GM12878 (cell line): Measurements from ENCODE around the gene DSC3. TPM values are rescaled to one million over a fixed set of nuclear protein-coding genes. Genes with fewer than 3 reads are reported as not detected.

Source experiments
- ATAC-seq: fragments of 200-7000 bp; cut with Tn5 transposase; 3 replicates; pipeline ENCODE4 v1.9.1; 2020; ENCODE audit warnings: mild to moderate bottlenecking, moderate library complexity
- Bru-seq: library from RNA; stranded (reverse); fragments of 400-500 nt; gene quantifications from one replicate; lab custom pipeline; 2021; lab: Mats Ljungman, UMichigan
- BruChase-seq, 2 experiments: library from RNA; stranded (reverse); fragments of 400-500 nt; gene quantifications; one replicate each; lab custom pipeline; 2021; lab: Mats Ljungman, UMichigan
- BruUV-seq: library from RNA; stranded (reverse); fragments of 400-500 nt; replicated peaks from 2 replicates; lab custom pipeline; 2021; lab: Mats Ljungman, UMichigan
- CTCF ChIA-PET: fragments of 300-600 bp; sonication (Branson Sonifier 250); formaldehyde crosslinking; extraction: SDS; loops from one replicate; lab custom pipeline; 2021; ENCODE audit warnings: inconsistent platforms; lab: Yijun Ruan, JAX
- POLR2A ChIA-PET: fragments of 350-600 bp; formaldehyde crosslinking; extraction: SDS; loops from one replicate; lab custom pipeline; 2021; ENCODE audit warnings: inconsistent platforms; lab: Charles Lee
- RAD21 ChIA-PET: fragments of 300-600 bp; sonication (Branson Sonifier 250); formaldehyde crosslinking; loops from one replicate; lab custom pipeline; 2023; ENCODE audit warnings: antibody characterized with exemption; ENCODE audit not compliant: unreplicated experiment; lab: Charles Lee
- SMC1A ChIA-PET: fragments of 300-600 bp; sonication (Branson Sonifier 250); formaldehyde crosslinking; loops from one replicate; lab custom pipeline; 2023; ENCODE audit not compliant: unreplicated experiment, uncharacterized antibody; lab: Charles Lee
- DNase-seq: peaks from one replicate; pipeline ENCODE4 v3.0.0-alpha.2; 2011; ENCODE audit warnings: low read depth, low spot score
- FAIRE-seq: peaks from 3 replicates; lab custom pipeline; 2011; peaks lifted over from hg19 to GRCh38; lab: Jason Lieb, UNC
- H2AFZ ChIP-seq: 2 replicates; pipeline ENCODE4 v1.6.0; 2011; ENCODE audit warnings: low read depth, low read length, control low read depth; ENCODE audit not compliant: control insufficient read depth
- H3K27ac ChIP-seq: 2 replicates; pipeline ENCODE4 v1.5.1; 2011; ENCODE audit warnings: control low read depth; ENCODE audit not compliant: control insufficient read depth, insufficient read depth
- H3K27me3 ChIP-seq, 2 experiments: replicated peaks in 1 of 2; 2 replicates each; pipeline versions ENCODE4 v1.6.0 to v1.6.1; 2011; ENCODE audit warnings: low read length in 1 of 2; ENCODE audit not compliant: control insufficient read depth in 2 of 2, insufficient read depth in 2 of 2
- H3K36me3 ChIP-seq, 2 experiments: 2 replicates each; pipeline ENCODE4 v1.5.1; 2011; ENCODE audit warnings: low read length in 1 of 2; ENCODE audit not compliant: control insufficient read depth in 2 of 2, insufficient read depth in 2 of 2
- H3K4me1 ChIP-seq: 2 replicates; pipeline ENCODE4 v1.6.1; 2011; ENCODE audit warnings: mild to moderate bottlenecking, low read length, moderate library complexity, mixed read lengths; ENCODE audit not compliant: control insufficient read depth, insufficient read depth
- H3K4me2 ChIP-seq: 2 replicates; pipeline ENCODE4 v1.6.0; 2011; ENCODE audit warnings: control low read depth; ENCODE audit not compliant: control insufficient read depth, insufficient read depth
- H3K4me3 ChIP-seq: fragments of 200-600 bp; sonication (generic); 2 replicates; pipeline ENCODE4 v1.5.1; 2016
- H3K79me2 ChIP-seq: 2 replicates; pipeline ENCODE4 v1.6.0; 2011; ENCODE audit warnings: low read length; ENCODE audit not compliant: control insufficient read depth, insufficient read depth
- H3K9ac ChIP-seq: 2 replicates; pipeline ENCODE4 v1.8.0; 2011; ENCODE audit warnings: low read length, control low read depth, mixed read lengths; ENCODE audit not compliant: control insufficient read depth, insufficient read depth
- H3K9me3 ChIP-seq: replicated peaks from 3 replicates; pipeline ENCODE4 v1.5.1; 2011; ENCODE audit warnings: mild to moderate bottlenecking, low read length; ENCODE audit not compliant: control insufficient read depth, insufficient read depth
- H4K20me1 ChIP-seq: 2 replicates; pipeline ENCODE4 v1.6.0; 2011; ENCODE audit not compliant: control insufficient read depth, insufficient read depth
- BHLHE40 ChIP-seq, 2 experiments: fragments of 450-650 bp in 1 of 2; IDR thresholded peaks; 2 replicates each; pipeline ENCODE4 v1.6.1; 2011 to 2017; ENCODE audit warnings: low read depth in 2 of 2, borderline replicate concordance in 1 of 2, improper control_type of control experiment in 1 of 2, low read length in 1 of 2, mild to moderate bottlenecking in 1 of 2
- CHD1 ChIP-seq: IDR thresholded peaks from 2 replicates; pipeline ENCODE4 v1.6.1; 2012; ENCODE audit warnings: low read depth, low read length, improper control_type of control experiment
- FOXM1 ChIP-seq: IDR thresholded peaks from 2 replicates; pipeline ENCODE4 v1.6.1; 2012; ENCODE audit warnings: low read depth, mild to moderate bottlenecking, inconsistent platforms, low read length, moderate library complexity
- IKZF1 ChIP-seq: fragments of 450-650 bp; conservative IDR thresholded peaks from 2 replicates; pipeline ENCODE4 v1.6.1; 2017; ENCODE audit warnings: antibody characterized with exemption, mild to moderate bottlenecking
- MTA2 ChIP-seq: fragments of 450-650 bp; IDR thresholded peaks from 2 replicates; pipeline ENCODE4 v1.6.1; 2016; ENCODE audit warnings: low read depth, mild to moderate bottlenecking, moderate library complexity
- NFYB ChIP-seq: IDR thresholded peaks from 2 replicates; pipeline ENCODE4 v1.6.1; 2011; ENCODE audit warnings: low read depth, mild to moderate bottlenecking, low read length, improper control_type of control experiment, moderate library complexity; ENCODE audit not compliant: insufficient read depth
- PAX8 ChIP-seq: fragments of 450-650 bp; IDR thresholded peaks from 2 replicates; pipeline ENCODE4 v1.6.1; 2017; ENCODE audit warnings: mild to moderate bottlenecking, moderate library complexity
- PML ChIP-seq: IDR thresholded peaks from 2 replicates; pipeline ENCODE4 v1.6.1; 2012; ENCODE audit warnings: low read length, inconsistent platforms
- POLR2AphosphoS5 ChIP-seq: IDR thresholded peaks from 2 replicates; pipeline ENCODE4 v1.6.1; 2011; ENCODE audit warnings: mild to moderate bottlenecking, low read length, inconsistent platforms
- SIX5 ChIP-seq: IDR thresholded peaks from 2 replicates; pipeline ENCODE4 v1.6.1; 2011; ENCODE audit warnings: mild to moderate bottlenecking, low read depth, low read length, moderate library complexity; ENCODE audit not compliant: severe bottlenecking
- TBL1XR1 ChIP-seq: IDR thresholded peaks from 2 replicates; pipeline ENCODE4 v1.6.1; 2012; ENCODE audit warnings: low read depth, low read length, improper control_type of control experiment
- WGBS: methylation state at CpG from one replicate; pipeline ENCODE4 v1.1.6; 2016; ENCODE audit warnings: low lambda C conversion rate; ENCODE audit not compliant: insufficient replicate concordance, insufficient coverage; ENCODE audit errors: missing lambda C conversion rate; 5-methylcytosine and 5-hydroxymethylcytosine counted together
- in situ Hi-C: fragments of 300-500 bp; cut with MboI; formaldehyde crosslinking; loops from 9 replicates; pipeline ENCODE4 v1.14.3; 2018; ENCODE audit warnings: mixed read lengths
- intact Hi-C: fragments of 100-400 bp; cut with micrococcal nuclease; formaldehyde crosslinking; loops from one replicate; pipeline ENCODE4 v1.14.2; 2022; ENCODE audit not compliant: unreplicated experiment
- long read RNA-seq, 2 experiments: library from polyadenylated mRNA; unstranded; transcript quantifications; one replicate each; pipeline ENCODE4 v2.0.0, GENCODE V29; 2019 to 2020
- polyA minus RNA-seq, 3 experiments: library from RNA; depleted of rRNA, polyadenylated mRNA; stranded (reverse); fragments of >200 nt; gene quantifications; 2 replicates each; pipeline ENCODE4 v1.2.3, GENCODE V29; 2011
- polyA plus RNA-seq, 11 experiments: library from polyadenylated mRNA; depleted of rRNA in 4 of 11; unstranded in 6 of 11; stranded (reverse) in 5 of 11; fragments of >200 nt; fragmentation: Nextera tagmentation in 4 of 11; fragmentation: Illumina TruSeq in 1 of 11; extraction: Ambion mirVana in 4 of 11; extraction: Trizol in 1 of 11; gene quantifications; 1 replicate in 1 of 11; 2 replicates in 10 of 11; pipeline versions ENCODE4 v1.2.1 to v1.2.3, GENCODE V29; 2011 to 2016; ENCODE audit warnings: inconsistent platforms in 2 of 11, missing spikeins in 2 of 11, low read depth in 1 of 11
- total RNA-seq, 4 experiments: library from RNA; depleted of rRNA in 3 of 4; stranded (reverse); fragments of >200 nt in 3 of 4; fragmentation: Illumina TruSeq in 1 of 4; extraction: Trizol in 1 of 4; gene quantifications; 2 replicates each; pipeline versions ENCODE4 v1.2.1 to v1.2.3, GENCODE V29; 2013 to 2021
- TF ChIP-seq, protein P1 (sequence below): IDR thresholded peaks from 2 replicates; pipeline ENCODE4 v1.6.1; 2011; ENCODE audit warnings: low read depth, low read length, improper control_type of control experiment, borderline replicate concordance
- TF ChIP-seq, protein P2 (sequence below): IDR thresholded peaks from 2 replicates; pipeline ENCODE4 v1.6.1; 2012; ENCODE audit warnings: mild to moderate bottlenecking, low read depth, low read length
- TF ChIP-seq, protein P3 (sequence below): fragments of 450-650 bp; IDR thresholded peaks from 2 replicates; pipeline ENCODE4 v1.6.1; 2014; ENCODE audit warnings: mild to moderate bottlenecking

DSC3 gene
- not detected in 2 replicates for total RNA-seq (2013; cell fraction: nucleolus; rRNA removed)
- total RNA-seq (2014; rRNA removed) (2.4 and 3.4 TPM in 2 replicates), total RNA-seq (2014; rRNA removed; fragmentation: Illumina TruSeq; extraction: Trizol) (2.9 and 3.5 TPM in 2 replicates), total RNA-seq (2021) (1.8 and 1.9 TPM in 2 replicates), polyA plus RNA-seq (2011; rRNA removed) (0.01 TPM in 1 of 2 replicates, not detected in the other), polyA plus RNA-seq (2014; fragmentation: Illumina TruSeq; extraction: Trizol) (2.2 and 3.6 TPM in 2 replicates), polyA plus RNA-seq (2014; fragmentation: Nextera tagmentation; extraction: Ambion mirVana) (under 1 TPM; 0.58 to 0.73 TPM), polyA plus RNA-seq (2014; rRNA removed) (0.85 and 2.0 TPM in 2 replicates), polyA plus RNA-seq (2016; fragmentation: Nextera tagmentation; extraction: Ambion mirVana) (1 to 10 TPM in 1 of 2 experiments, under 1 TPM in 1; 0.95 to 1.3 TPM), polyA minus RNA-seq (2011; rRNA and poly(A)+ RNA removed) (not detected in 2 replicates), Bru-seq, nascent RNA (percentile 5 among the genes with signal in this experiment), BruChase-seq, experiment 1, labeled RNA remaining after a 6-hour chase (percentile 7 among the genes with signal in this experiment), BruChase-seq, experiment 2, labeled RNA remaining after a 2-hour chase (not detected)
- 0.30 TPM for polyA plus RNA-seq (2011; ENCODE audit: low read depth)
- not detected in 2 replicates for polyA plus RNA-seq (2011; cell fraction: cytosol; rRNA removed)
- 0.01 TPM in 1 of 2 replicates, not detected in the other for polyA plus RNA-seq (2011; cell fraction: nucleus; rRNA removed)
- 0.30 and 0.44 TPM in 2 replicates for polyA plus RNA-seq (2012)
- not detected in 2 replicates for polyA minus RNA-seq (2011; cell fraction: cytosol; rRNA and poly(A)+ RNA removed)
- polyA minus RNA-seq (2011; cell fraction: nucleus; rRNA and poly(A)+ RNA removed): not detected in 2 replicates
- long read RNA-seq, experiment 1: 0 reads
- long read RNA-seq, experiment 2, partial matches to known transcripts: 0 of 1 reads
- long read RNA-seq, experiment 2, other reads (novel, unspliced or antisense): 1 of 1 reads

DNA sequence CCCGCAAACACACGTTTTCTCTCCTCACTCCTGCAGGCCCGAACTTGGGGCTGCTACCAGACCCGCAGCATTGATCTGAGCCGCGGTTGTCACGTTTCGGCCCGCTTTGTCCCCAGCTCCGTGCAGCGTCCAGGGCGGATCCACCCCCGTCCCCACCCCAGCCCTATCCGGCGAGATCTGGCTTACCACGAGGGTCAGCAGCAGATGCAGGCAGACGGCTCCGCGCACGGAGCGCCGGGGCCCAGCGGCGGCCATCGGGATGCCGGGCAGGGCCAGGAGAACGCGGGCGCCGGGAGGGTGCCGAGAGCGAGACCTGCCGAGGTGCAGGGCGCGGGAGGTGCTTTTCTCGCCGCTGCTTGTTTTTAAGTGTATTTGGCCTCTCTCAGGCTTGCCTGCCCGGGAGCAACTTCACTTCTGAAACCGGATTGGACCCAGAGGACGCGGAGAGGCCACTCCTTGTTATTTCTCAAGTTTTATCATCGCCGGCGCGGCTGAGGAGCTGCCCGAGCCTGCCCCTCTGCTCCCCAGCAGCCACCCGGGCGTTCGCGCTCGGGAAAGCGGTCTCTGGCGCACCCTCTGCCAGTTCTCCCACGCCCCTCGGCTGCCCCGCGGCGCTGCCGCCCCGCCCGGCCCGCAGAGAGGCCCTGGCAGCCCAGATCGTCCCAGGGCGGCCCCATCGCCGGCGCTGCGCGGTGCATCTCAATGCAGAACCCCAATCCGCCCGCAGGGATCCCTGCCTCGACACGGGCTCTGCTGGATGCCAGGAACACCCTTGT lies at the start of gene DSC3:
Gene DSC3, minus strand, starts transcription at position 337 of the 776 bp plus-strand sequence. Its CDS starts 82 bp downstream, at position 255.
- ChIA-PET CTCF (no interaction called here), RAD21 (no interaction called here), POLR2A (no interaction called here), SMC1A (no interaction called here)
- Histone ChIP-seq H3K27ac (no peak within 1 kb of the TSS), H3K79me2 (no peaks in the 10 kb centered on the region), H3K4me3 (no peak within 1 kb of the TSS), H3K4me2 (no peak within 1 kb of the TSS), H3K4me1 (no peaks in the 10 kb centered on the region), H3K9ac (no peak within 1 kb of the TSS), H3K36me3 (no peaks in the 10 kb centered on the region), H3K9me3 (peaks cover 6% of the 10 kb centered on the region; the same call in 2 of the 3 replicates), H2AFZ (no peak within 1 kb of the TSS), H3K27me3 (peaks cover 2 to 20% of the 10 kb centered on the region in 2 experiments), H4K20me1 (no peaks in the 10 kb centered on the region)
- 60% methylated on average over 55 of the region's 73 CpGs for WGBS
- in situ Hi-C loops (no loop called here), intact Hi-C loops (no loop called here)
- DNase-seq: no peak
- ATAC-seq: no peak
- BruUV-seq: no TSS peak
- FAIRE-seq: no peak
- TF ChIP-seq POLR2AphosphoS5: no peak
- TF ChIP-seq PML: no peak
- no peak for TF ChIP-seq BHLHE40 (IDR thresholded peaks at IDR 0.05; ENCODE audit: borderline replicate concordance in 1 of 2, low read depth in 2 of 2, low read length in 1 of 2)
- TF ChIP-seq, protein P1, sequence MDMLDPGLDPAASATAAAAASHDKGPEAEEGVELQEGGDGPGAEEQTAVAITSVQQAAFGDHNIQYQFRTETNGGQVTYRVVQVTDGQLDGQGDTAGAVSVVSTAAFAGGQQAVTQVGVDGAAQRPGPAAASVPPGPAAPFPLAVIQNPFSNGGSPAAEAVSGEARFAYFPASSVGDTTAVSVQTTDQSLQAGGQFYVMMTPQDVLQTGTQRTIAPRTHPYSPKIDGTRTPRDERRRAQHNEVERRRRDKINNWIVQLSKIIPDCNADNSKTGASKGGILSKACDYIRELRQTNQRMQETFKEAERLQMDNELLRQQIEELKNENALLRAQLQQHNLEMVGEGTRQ: no peak
- TF ChIP-seq, protein P2, sequence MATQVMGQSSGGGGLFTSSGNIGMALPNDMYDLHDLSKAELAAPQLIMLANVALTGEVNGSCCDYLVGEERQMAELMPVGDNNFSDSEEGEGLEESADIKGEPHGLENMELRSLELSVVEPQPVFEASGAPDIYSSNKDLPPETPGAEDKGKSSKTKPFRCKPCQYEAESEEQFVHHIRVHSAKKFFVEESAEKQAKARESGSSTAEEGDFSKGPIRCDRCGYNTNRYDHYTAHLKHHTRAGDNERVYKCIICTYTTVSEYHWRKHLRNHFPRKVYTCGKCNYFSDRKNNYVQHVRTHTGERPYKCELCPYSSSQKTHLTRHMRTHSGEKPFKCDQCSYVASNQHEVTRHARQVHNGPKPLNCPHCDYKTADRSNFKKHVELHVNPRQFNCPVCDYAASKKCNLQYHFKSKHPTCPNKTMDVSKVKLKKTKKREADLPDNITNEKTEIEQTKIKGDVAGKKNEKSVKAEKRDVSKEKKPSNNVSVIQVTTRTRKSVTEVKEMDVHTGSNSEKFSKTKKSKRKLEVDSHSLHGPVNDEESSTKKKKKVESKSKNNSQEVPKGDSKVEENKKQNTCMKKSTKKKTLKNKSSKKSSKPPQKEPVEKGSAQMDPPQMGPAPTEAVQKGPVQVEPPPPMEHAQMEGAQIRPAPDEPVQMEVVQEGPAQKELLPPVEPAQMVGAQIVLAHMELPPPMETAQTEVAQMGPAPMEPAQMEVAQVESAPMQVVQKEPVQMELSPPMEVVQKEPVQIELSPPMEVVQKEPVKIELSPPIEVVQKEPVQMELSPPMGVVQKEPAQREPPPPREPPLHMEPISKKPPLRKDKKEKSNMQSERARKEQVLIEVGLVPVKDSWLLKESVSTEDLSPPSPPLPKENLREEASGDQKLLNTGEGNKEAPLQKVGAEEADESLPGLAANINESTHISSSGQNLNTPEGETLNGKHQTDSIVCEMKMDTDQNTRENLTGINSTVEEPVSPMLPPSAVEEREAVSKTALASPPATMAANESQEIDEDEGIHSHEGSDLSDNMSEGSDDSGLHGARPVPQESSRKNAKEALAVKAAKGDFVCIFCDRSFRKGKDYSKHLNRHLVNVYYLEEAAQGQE: no peak
- TF ChIP-seq, protein P3, sequence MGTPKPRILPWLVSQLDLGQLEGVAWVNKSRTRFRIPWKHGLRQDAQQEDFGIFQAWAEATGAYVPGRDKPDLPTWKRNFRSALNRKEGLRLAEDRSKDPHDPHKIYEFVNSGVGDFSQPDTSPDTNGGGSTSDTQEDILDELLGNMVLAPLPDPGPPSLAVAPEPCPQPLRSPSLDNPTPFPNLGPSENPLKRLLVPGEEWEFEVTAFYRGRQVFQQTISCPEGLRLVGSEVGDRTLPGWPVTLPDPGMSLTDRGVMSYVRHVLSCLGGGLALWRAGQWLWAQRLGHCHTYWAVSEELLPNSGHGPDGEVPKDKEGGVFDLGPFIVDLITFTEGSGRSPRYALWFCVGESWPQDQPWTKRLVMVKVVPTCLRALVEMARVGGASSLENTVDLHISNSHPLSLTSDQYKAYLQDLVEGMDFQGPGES: no peak
- TF ChIP-seq SIX5: no peak
- TF ChIP-seq TBL1XR1: no peak
- TF ChIP-seq PAX8: no peak
- no peak for TF ChIP-seq CHD1
- TF ChIP-seq IKZF1: no peak
- TF ChIP-seq NFYB: no peak
- TF ChIP-seq MTA2: no peak
- no peak for TF ChIP-seq FOXM1
